B cell (primary cell): Measurements from ENCODE around the gene SSH3. TPM values are rescaled to one million over a fixed set of nuclear protein-coding genes. Genes with fewer than 3 reads are reported as not detected.
A peak's percentile ranks its signal among the peaks of the same experiment; 100 is the strongest.

Experiments
- ATAC-seq: fragments of 200-7000 bp; cut with Tn5 transposase; one replicate; pipeline ENCODE4 v1.10.0; 2021; ENCODE audit warnings: low read depth, mild to moderate bottlenecking, moderate number of reproducible peaks, moderate library complexity
- CTCF ChIA-PET: fragments of 350-600 bp; sonication (Branson Sonifier 250); formaldehyde crosslinking; loops from one replicate; lab custom pipeline; 2021; ENCODE audit warnings: antibody characterized with exemption, inconsistent platforms; lab: Charles Lee
- POLR2A ChIA-PET: fragments of 350-600 bp; sonication (Branson Sonifier 250); formaldehyde crosslinking; loops from one replicate; lab custom pipeline; 2021; ENCODE audit warnings: antibody characterized with exemption; lab: Charles Lee
- DNase-seq: peaks from one replicate; pipeline ENCODE4 v3.0.0; 2013
- H2AFZ ChIP-seq: 2 replicates; pipeline ENCODE4 v1.6.1; 2012; ENCODE audit warnings: mild to moderate bottlenecking, low read depth, low read length; ENCODE audit not compliant: insufficient read depth, poor library complexity, severe bottlenecking
- H3K27ac ChIP-seq, 2 donors: 1 replicate in 1 of 2; 2 replicates in 1 of 2; pipeline ENCODE4 v1.5.1; 2012 to 2013; ENCODE audit warnings: low read length in 2 of 2, mild to moderate bottlenecking in 2 of 2, moderate library complexity in 1 of 2
- H3K27me3 ChIP-seq, 4 experiments: fragments of 200-600 bp in 1 of 4; sonication (generic) in 1 of 4; replicated peaks in 1 of 4; 1 replicate in 2 of 4; 2 replicates in 2 of 4; pipeline versions ENCODE4 v1.6.1 to v1.7.0; 2013 to 2016; ENCODE audit warnings: low read length in 3 of 4, mild to moderate bottlenecking in 2 of 4, mixed read lengths in 1 of 4, moderate library complexity in 1 of 4; ENCODE audit not compliant: insufficient read depth in 4 of 4, control insufficient read depth in 3 of 4; ENCODE audit errors: control extremely low read depth in 1 of 4
- H3K36me3 ChIP-seq, 2 experiments: replicated peaks in 1 of 2; 1 replicate in 1 of 2; 2 replicates in 1 of 2; pipeline versions ENCODE4 v1.6.1 to v1.7.1; 2013; ENCODE audit warnings: low read length in 1 of 2; ENCODE audit not compliant: insufficient read depth in 2 of 2, control insufficient read depth in 1 of 2; ENCODE audit errors: control extremely low read depth in 1 of 2, extremely low read depth in 1 of 2
- H3K4me1 ChIP-seq, 2 donors: fragments of 200-600 bp in 1 of 2; sonication (generic) in 1 of 2; 1 replicate in 1 of 2; 2 replicates in 1 of 2; pipeline versions ENCODE4 v1.5.1 to v1.6.1; 2013 to 2017; ENCODE audit warnings: low read length in 2 of 2; ENCODE audit not compliant: control insufficient read depth in 2 of 2, insufficient read depth in 2 of 2
- H3K4me2 ChIP-seq: replicated peaks from 2 replicates; pipeline ENCODE3; 2012; ENCODE audit warnings: mild to moderate bottlenecking, low read depth, low read length; ENCODE audit not compliant: poor library complexity, severe bottlenecking
- H3K4me3 ChIP-seq, 5 experiments: fragments of 200-600 bp in 1 of 5; sonication (generic) in 1 of 5; 1 replicate in 3 of 5; 2 replicates in 2 of 5; pipeline versions ENCODE4 v1.5.1 to v1.7.0; 2011 to 2016; ENCODE audit warnings: low read length in 4 of 5, mild to moderate bottlenecking in 4 of 5, low read depth in 2 of 5, control low read depth in 1 of 5, moderate library complexity in 1 of 5; ENCODE audit not compliant: insufficient read depth in 1 of 5; ENCODE audit errors: control extremely low read depth in 1 of 5, extremely low read depth in 1 of 5
- H3K79me2 ChIP-seq: fragments of 200-600 bp; sonication (generic); one replicate; pipeline ENCODE4 v1.6.0; 2016; ENCODE audit warnings: low read length; ENCODE audit not compliant: control insufficient read depth, insufficient read depth
- H3K9ac ChIP-seq: fragments of 200-600 bp; sonication (generic); 2 replicates; pipeline ENCODE4 v1.6.1; 2017; ENCODE audit warnings: mild to moderate bottlenecking, low read length, moderate library complexity
- H3K9me3 ChIP-seq, 3 donors: one replicate each; pipeline versions ENCODE4 v1.6.1 to v1.7.1; 2013; ENCODE audit warnings: low read length in 2 of 3; ENCODE audit not compliant: control insufficient read depth in 2 of 3, insufficient read depth in 1 of 3; ENCODE audit errors: control extremely low read depth in 1 of 3
- H4K20me1 ChIP-seq: 2 replicates; pipeline ENCODE4 v1.6.0; 2012; ENCODE audit warnings: mild to moderate bottlenecking, low read length; ENCODE audit not compliant: insufficient read depth, control insufficient read depth, poor library complexity, severe bottlenecking
- H3K27ac Mint-ChIP-seq: one replicate; pipeline ENCODE4 v1.8.0; 2021; ENCODE audit warnings: mixed read lengths
- H3K27me3 Mint-ChIP-seq: one replicate; pipeline ENCODE4 v1.8.0; 2021; ENCODE audit warnings: mixed read lengths
- H3K4me1 Mint-ChIP-seq: one replicate; pipeline ENCODE4 v1.8.0; 2021; ENCODE audit warnings: mixed read lengths
- H3K4me3 Mint-ChIP-seq: one replicate; pipeline ENCODE4 v1.8.0; 2021; ENCODE audit warnings: mixed read lengths
- H3K9me3 Mint-ChIP-seq: one replicate; pipeline ENCODE4 v1.8.0; 2022; ENCODE audit warnings: mixed read lengths; ENCODE audit not compliant: insufficient read depth
- EZH2 ChIP-seq: IDR thresholded peaks from 2 replicates; pipeline ENCODE4 v1.6.1; 2012; ENCODE audit warnings: borderline replicate concordance, low read depth, mild to moderate bottlenecking, moderate library complexity, low read length; ENCODE audit not compliant: insufficient read depth, poor library complexity, severe bottlenecking
- WGBS: methylation state at CpG from one replicate; pipeline ENCODE4 v1.1.5; 2013; ENCODE audit warnings: missing lambda C conversion rate; ENCODE audit not compliant: insufficient coverage; 5-methylcytosine and 5-hydroxymethylcytosine counted together
- intact Hi-C: fragments of 100-400 bp; cut with micrococcal nuclease; formaldehyde crosslinking; loops from one replicate; pipeline ENCODE4 v1.10.0; 2022
- polyA plus RNA-seq: library from polyadenylated mRNA; depleted of rRNA; stranded (reverse); fragments of >200 nt; gene quantifications from 2 replicates; pipeline ENCODE4 v1.2.3, GENCODE V29; 2012
- total RNA-seq, 2 donors: library from RNA; stranded (reverse); fragments of 120-200 nt in 1 of 2; gene quantifications; 1 replicate in 1 of 2; 2 replicates in 1 of 2; pipeline versions ENCODE4 v1.2.3 to v1.2.4, GENCODE V29; 2013 to 2022
- TF ChIP-seq, protein P1 (sequence below): fragments of 200-600 bp; IDR thresholded peaks from one replicate; pipeline ENCODE4 v1.8.0; 2022; ENCODE audit warnings: antibody characterized with exemption, mild to moderate bottlenecking

The SSH3 gene
- total and polyA plus RNA-seq, 2 donors (not counting 1 experiment from before 2014, with no cell fraction given): 4.0 to 7.2 TPM

DNA sequence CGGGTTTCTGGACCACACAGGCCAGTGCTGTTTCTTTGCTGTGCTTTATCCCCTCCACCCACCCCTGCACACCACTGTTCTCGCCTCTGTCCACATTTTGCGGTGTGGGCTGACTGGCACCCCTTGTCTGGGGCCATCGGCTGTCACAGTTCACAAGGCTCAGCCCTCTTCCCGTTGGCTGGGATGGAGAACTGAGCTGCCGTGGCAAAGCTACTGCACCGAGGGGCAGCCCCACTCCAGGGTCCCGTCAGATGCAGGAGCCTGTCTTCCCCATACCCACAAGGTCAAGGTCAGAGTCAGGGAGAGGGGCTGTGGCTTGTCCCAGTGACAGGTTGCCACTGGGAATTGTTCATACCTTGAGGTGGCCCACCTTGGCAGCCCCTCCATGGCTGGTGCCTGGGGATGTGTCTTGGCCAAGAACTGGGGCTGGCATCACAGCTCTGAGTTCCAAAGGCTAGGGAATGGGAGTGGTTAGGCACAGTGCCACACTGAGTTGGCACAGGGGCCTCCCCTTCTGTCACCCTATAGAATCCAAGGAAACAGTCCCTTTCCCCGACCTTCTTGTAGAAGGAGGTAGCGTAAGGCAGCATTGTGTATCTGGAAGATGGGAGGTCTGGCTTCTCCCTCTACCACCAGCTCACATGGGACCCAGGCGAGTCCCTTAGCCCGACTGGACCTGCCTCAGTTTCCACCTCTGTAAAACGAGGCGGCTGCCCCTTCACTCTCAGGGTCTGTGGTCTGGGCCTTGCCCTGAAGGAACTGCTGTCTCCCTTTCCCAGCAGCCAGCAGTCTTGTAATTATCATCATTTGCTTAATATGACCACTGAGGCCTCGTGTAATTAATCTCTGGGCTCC lies 33.7 kb upstream of the SSH3 start:
- Mint-ChIP-seq H3K4me1 (peaks cover 83% of the 10 kb centered on the region), H3K27ac (peak overlapping the region; percentile 98), H3K9me3 (no peaks in the 10 kb centered on the region), H3K4me3 (peak overlapping the region; percentile 98), H3K27me3 (no peaks in the 10 kb centered on the region)
- ATAC-seq: no peak
- TF ChIP-seq, protein P1, sequence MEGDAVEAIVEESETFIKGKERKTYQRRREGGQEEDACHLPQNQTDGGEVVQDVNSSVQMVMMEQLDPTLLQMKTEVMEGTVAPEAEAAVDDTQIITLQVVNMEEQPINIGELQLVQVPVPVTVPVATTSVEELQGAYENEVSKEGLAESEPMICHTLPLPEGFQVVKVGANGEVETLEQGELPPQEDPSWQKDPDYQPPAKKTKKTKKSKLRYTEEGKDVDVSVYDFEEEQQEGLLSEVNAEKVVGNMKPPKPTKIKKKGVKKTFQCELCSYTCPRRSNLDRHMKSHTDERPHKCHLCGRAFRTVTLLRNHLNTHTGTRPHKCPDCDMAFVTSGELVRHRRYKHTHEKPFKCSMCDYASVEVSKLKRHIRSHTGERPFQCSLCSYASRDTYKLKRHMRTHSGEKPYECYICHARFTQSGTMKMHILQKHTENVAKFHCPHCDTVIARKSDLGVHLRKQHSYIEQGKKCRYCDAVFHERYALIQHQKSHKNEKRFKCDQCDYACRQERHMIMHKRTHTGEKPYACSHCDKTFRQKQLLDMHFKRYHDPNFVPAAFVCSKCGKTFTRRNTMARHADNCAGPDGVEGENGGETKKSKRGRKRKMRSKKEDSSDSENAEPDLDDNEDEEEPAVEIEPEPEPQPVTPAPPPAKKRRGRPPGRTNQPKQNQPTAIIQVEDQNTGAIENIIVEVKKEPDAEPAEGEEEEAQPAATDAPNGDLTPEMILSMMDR: no peak
- TF ChIP-seq EZH2: no peak
- Histone ChIP-seq H3K27ac (peak overlapping the region; percentile 73 to 82), H3K4me1 (peaks cover 77 to 79% of the 10 kb centered on the region in 2 donors), H3K4me2 (peak overlapping the region; percentile 92), H4K20me1 (peaks cover 77% of the 10 kb centered on the region), H3K79me2 (peaks cover 96% of the 10 kb centered on the region), H3K9ac (peak overlapping the region; percentile 95), H3K9me3 (no peaks in the 10 kb centered on the region), H3K4me3 (peak overlapping the region; percentile 61 to 89 (median 84)), H3K27me3 (no peaks in the 10 kb centered on the region), H3K36me3 (peaks cover 0 to 59% of the 10 kb centered on the region in 2 experiments), H2AFZ (no peak overlapping the region)
- intact Hi-C loops: loop anchor here (5.0 to 10.0 kb wide), 2 partner anchors 238 to 315 kb away; partner anchors contain the start of genes CDK2AP2, GSTP1 and PITPNM1
- ChIA-PET CTCF (interaction anchor here (0.5 to 8.9 kb wide), 6 partner anchors 8 to 156 kb away, joined by 3 to 229 read pairs (median 14); no protein-coding TSS in a partner anchor), POLR2A (interaction anchor here (1.2 to 7.8 kb wide), 6 partner anchors 8 to 132 kb away, joined by 3 to 131 read pairs (median 24); partner anchors contain the start of genes ANKRD13D and PPP1CA)
- WGBS: 10% methylated on average over 11 of the region's 15 CpGs
- DNase-seq: no peak
